ENCODE measurements around the gene PARD3. TPM values are rescaled to one million over a fixed set of nuclear protein-coding genes. Genes with fewer than 3 reads are reported as not detected.

The PARD3 gene
- total RNA-seq, 6 experiments from 2014 or later = 19.1 to 27.8 (median 22.0) TPM

DNA sequence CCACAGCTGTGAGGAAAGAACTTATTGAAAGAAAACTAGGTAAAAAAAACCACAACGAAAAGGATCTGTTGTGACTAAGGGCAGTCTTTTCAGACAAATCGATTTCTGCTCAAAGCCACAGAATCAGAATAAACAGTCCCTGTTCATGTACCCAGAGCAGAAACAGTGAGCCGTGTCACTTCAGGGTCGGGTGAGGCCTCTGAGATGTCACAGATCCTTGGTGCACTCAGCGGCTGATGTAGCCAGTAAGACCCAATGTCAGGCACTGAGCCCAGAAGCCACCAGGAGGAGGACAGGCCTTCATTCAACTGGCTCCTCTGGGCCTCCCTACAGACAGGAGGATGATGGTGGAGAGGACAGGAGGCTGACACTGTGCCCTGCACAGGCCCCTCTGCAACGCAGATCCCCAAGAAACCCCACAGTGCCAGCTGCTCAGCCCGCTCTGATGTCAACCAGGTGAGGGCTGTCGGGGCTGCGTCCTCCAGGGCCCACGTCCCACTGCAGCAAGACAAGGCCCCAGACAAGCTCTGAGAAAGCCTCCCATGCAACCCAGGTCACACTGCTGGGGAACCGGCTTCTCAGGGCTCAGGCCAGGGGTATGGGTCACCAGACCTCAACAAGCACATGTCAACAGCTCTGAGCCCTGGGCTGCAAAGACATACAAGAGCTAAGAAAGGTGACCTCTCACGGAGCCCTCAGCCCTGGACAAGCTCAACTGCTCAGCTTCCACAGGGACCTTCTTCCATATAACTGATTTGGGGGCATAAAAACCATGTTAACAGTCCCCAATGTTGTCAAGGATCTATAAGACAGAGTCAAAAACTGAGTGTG, 190.6 kb downstream of the PARD3 start:
- H3K9me3 ChIP-seq = no peaks in the 10 kb centered on the region
- TF ChIP-seq, protein P1, sequence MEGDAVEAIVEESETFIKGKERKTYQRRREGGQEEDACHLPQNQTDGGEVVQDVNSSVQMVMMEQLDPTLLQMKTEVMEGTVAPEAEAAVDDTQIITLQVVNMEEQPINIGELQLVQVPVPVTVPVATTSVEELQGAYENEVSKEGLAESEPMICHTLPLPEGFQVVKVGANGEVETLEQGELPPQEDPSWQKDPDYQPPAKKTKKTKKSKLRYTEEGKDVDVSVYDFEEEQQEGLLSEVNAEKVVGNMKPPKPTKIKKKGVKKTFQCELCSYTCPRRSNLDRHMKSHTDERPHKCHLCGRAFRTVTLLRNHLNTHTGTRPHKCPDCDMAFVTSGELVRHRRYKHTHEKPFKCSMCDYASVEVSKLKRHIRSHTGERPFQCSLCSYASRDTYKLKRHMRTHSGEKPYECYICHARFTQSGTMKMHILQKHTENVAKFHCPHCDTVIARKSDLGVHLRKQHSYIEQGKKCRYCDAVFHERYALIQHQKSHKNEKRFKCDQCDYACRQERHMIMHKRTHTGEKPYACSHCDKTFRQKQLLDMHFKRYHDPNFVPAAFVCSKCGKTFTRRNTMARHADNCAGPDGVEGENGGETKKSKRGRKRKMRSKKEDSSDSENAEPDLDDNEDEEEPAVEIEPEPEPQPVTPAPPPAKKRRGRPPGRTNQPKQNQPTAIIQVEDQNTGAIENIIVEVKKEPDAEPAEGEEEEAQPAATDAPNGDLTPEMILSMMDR (IDR thresholded peaks at IDR 0.05) = no peak
- H3K27ac ChIP-seq = no peak overlapping the region
- peaks cover 0 to 25% (median 8%) of the 10 kb centered on the region in 4 donors for H3K4me1 ChIP-seq
- no peaks in the 10 kb centered on the region for H3K36me3 ChIP-seq
- H3K4me3 ChIP-seq = no peak overlapping the region
- 41% methylated on average over 2 of the region's 12 CpGs for WGBS (ENCODE audit: insufficient coverage, low coverage, low lambda C conversion rate, missing lambda C conversion rate)
- intact Hi-C loops (cut with DNase I) = no loop called here
- DNase-seq (no peak), ATAC-seq (peak in 2 of 4 donors; percentile 7 to 13)
- no peaks in the 10 kb centered on the region for H3K27me3 ChIP-seq

DNA sequence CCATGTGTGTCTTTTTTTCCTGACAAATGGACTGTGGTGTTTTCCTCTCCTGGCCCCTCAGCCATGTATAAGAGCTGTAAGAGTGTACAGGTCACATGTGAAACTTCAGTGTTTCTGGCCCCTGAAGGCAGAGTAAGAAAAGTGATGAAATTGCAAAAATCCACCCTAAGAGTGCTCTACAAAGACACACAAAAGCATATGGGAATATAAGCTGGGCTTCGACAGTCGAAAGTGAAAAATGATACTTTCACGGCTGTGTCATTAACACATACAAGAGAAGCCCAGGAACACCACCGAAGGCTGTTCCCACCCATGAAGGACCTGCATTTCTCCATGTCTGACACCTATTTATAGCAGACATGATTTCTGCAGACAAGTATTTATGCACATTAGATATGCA, 192.2 kb downstream of the PARD3 start:
- no peak for TF ChIP-seq POLR2A (IDR thresholded peaks at IDR 0.05)
- TF ChIP-seq, protein P1 (IDR thresholded peaks at IDR 0.05) = no peak
- Histone ChIP-seq H3K36me3 (no peaks in the 10 kb centered on the region), H3K27ac (no peak overlapping the region), H3K27me3 (no peaks in the 10 kb centered on the region), H3K4me3 (no peak overlapping the region), H3K4me1 (peaks cover 0 to 14% (median 3%) of the 10 kb centered on the region in 4 donors), H3K9me3 (no peaks in the 10 kb centered on the region)
- intact Hi-C loops (cut with DNase I) = no loop called here
- no peak for ATAC-seq
- DNase-seq = no peak
- 91% methylated on average over 4 of the region's 4 CpGs for WGBS (ENCODE audit: insufficient coverage, low coverage, low lambda C conversion rate, missing lambda C conversion rate)

GRCh38 chr10:34618611-34619010, 196.5 kb downstream of the PARD3 start:
- Histone ChIP-seq H3K9me3 (no peaks in the 10 kb centered on the region), H3K4me1 (no peaks in the 10 kb centered on the region), H3K4me3 (no peak overlapping the region), H3K27ac (no peak overlapping the region), H3K27me3 (no peaks in the 10 kb centered on the region), H3K36me3 (no peaks in the 10 kb centered on the region)
- 51% methylated on average over 2 of the region's 2 CpGs for WGBS (ENCODE audit: insufficient coverage, low coverage, low lambda C conversion rate, missing lambda C conversion rate)
- DNase-seq (no peak), ATAC-seq (no peak)
- no peak for TF ChIP-seq POLR2A (IDR thresholded peaks at IDR 0.05)
- intact Hi-C loops (cut with DNase I) = no loop called here

- no peaks in the 10 kb centered on the region for H3K9me3 ChIP-seq
- intact Hi-C loops (cut with DNase I) = no loop called here
- ATAC-seq (no peak), DNase-seq (no peak)
- 94% methylated on average over 3 of the region's 3 CpGs for WGBS (ENCODE audit: insufficient coverage, low coverage, low lambda C conversion rate, missing lambda C conversion rate)
- no peaks in the 10 kb centered on the region for H3K27me3 ChIP-seq
- H3K4me1 ChIP-seq = no peaks in the 10 kb centered on the region
- no peaks in the 10 kb centered on the region for H3K36me3 ChIP-seq
- no peak for TF ChIP-seq POLR2A (IDR thresholded peaks at IDR 0.05)
- TF ChIP-seq, protein P1 (IDR thresholded peaks at IDR 0.05) = no peak
- no peak overlapping the region for H3K27ac ChIP-seq
- H3K4me3 ChIP-seq = no peak overlapping the region
Measured at GRCh38 chr10:34615770-34616169, 199.3 kb downstream of the PARD3 start.

GRCh38 chr10:34613491-34613890, 201.6 kb downstream of the PARD3 start:
- Histone ChIP-seq H3K36me3 (no peaks in the 10 kb centered on the region), H3K4me3 (no peak overlapping the region), H3K9me3 (no peaks in the 10 kb centered on the region), H3K27ac (no peak overlapping the region), H3K4me1 (no peaks in the 10 kb centered on the region), H3K27me3 (no peaks in the 10 kb centered on the region)
- 84% methylated on average over 3 of the region's 3 CpGs for WGBS (ENCODE audit: insufficient coverage, low coverage, low lambda C conversion rate, missing lambda C conversion rate)
- intact Hi-C loops (cut with DNase I) = no loop called here
- no peak for DNase-seq
- ATAC-seq = no peak
- TF ChIP-seq POLR2A (IDR thresholded peaks at IDR 0.05) = no peak
- TF ChIP-seq, protein P1 (IDR thresholded peaks at IDR 0.05) = no peak
